Measurements from ENCODE around the gene PPARA. TPM values are rescaled to one million over a fixed set of nuclear protein-coding genes. Genes with fewer than 3 reads are reported as not detected.

Gene PPARA
- total and polyA plus RNA-seq, 9 of the 15 experiments (the other 6 are each of a cell fraction or from before 2014, with no cell fraction given) = 0.64 to 5.3 (median 3.5) TPM

GRCh38 chr22:46150034-46150654 lies at the start of gene PPARA (continued):
- no peak for TF ChIP-seq NR2C2 (CRISPR knock-in tag; IDR thresholded peaks at IDR 0.05)
- peak; percentile 64 for TF ChIP-seq NR2C2 (tag; IDR thresholded peaks at IDR 0.05)
- TF ChIP-seq CC2D1A (IDR thresholded peaks at IDR 0.05) = no peak
- peak in 1 of 2 experiments; percentile 23; a peak in 1 of 4 replicates for TF ChIP-seq SIN3A (IDR thresholded peaks at IDR 0.05; ENCODE audit: borderline replicate concordance in 2 of 2, control insufficient read depth in 1 of 2, low read depth in 2 of 2, low read length in 2 of 2)
- no peak for TF ChIP-seq NR2F6 (CRISPR knock-in tag; IDR thresholded peaks at IDR 0.05)
- no peak for TF ChIP-seq MXD1 (CRISPR knock-in tag; IDR thresholded peaks at IDR 0.05; ENCODE audit: borderline replicate concordance, poor library complexity, severe bottlenecking)
- no peak for TF ChIP-seq TAF15 (IDR thresholded peaks at IDR 0.05; ENCODE audit: low read depth, low read length)

GRCh38 chr22:46102159-46102558 lies 48.2 kb upstream of the PPARA start:
- ATAC-seq (no peak), DNase-seq (ENCODE audit: extremely low read depth in 1 of 4, low spot score in 3 of 4) (no peak), FAIRE-seq (no peak)
- Histone ChIP-seq H3K9me3 (replicated peaks; ENCODE audit: control insufficient read depth, insufficient read depth, low read depth, low read length) (no peaks in the 10 kb centered on the region), H3K4me1 (replicated peaks in 1 of 2; ENCODE audit: control insufficient read depth in 2 of 2, insufficient read depth in 2 of 2, low read length in 2 of 2) (peaks cover 0 to 33% of the 10 kb centered on the region in 2 experiments; a peak in 2 of 5 replicates), H3K36me3 (ENCODE audit: control insufficient read depth, insufficient read depth, low read length) (peaks cover 2% of the 10 kb centered on the region; the same call in 1 of the 3 replicates), H2AFZ (ENCODE audit: low read depth, low read length) (no peak overlapping the region), H3K79me2 (ENCODE audit: control insufficient read depth, insufficient read depth, low read length) (no peaks in the 10 kb centered on the region), H3K27me3 (ENCODE audit: control insufficient read depth in 2 of 2, insufficient read depth in 2 of 2, low read length in 2 of 2) (no peaks in the 10 kb centered on the region), H3K9ac (ENCODE audit: insufficient read depth in 1 of 2, low read depth in 2 of 2, low read length in 2 of 2) (no peak overlapping the region; a peak in 1 of 4 replicates), H3K4me3 (no peak overlapping the region), H4K20me1 (replicated peaks; ENCODE audit: control insufficient read depth, insufficient read depth, low read length) (no peaks in the 10 kb centered on the region), H3K27ac (ENCODE audit: extremely low read depth, low read depth, low read length) (no peak overlapping the region), H3K9me1 (ENCODE audit: control insufficient read depth, insufficient read depth, low read length) (no peaks in the 10 kb centered on the region), H3K4me2 (ENCODE audit: insufficient read depth, low read length) (no peak overlapping the region)
- in situ Hi-C loops (cut with MboI) (no loop called here), intact Hi-C loops (cut with micrococcal nuclease) (no loop called here)
- TF ChIP-seq RBFOX2 (IDR thresholded peaks at IDR 0.05; ENCODE audit: low read depth, low read length) (0 out of 2 replicates have a peak, but pooled peaks have one; percentile 30), ZNF699 (CRISPR knock-in tag; IDR thresholded peaks at IDR 0.05; ENCODE audit: insufficient replicate concordance) (no peak), POLR2G (IDR thresholded peaks at IDR 0.05; ENCODE audit: low read depth, low read length) (peak; percentile 39)
- CTCF ChIA-PET (ENCODE audit: low intra/inter-chr PET ratio) = no interaction called here
- POLR2A ChIA-PET = no interaction called here
- no TSS peak for BruUV-seq (replicated peaks)
- 79% methylated on average over 6 of the region's 11 CpGs for WGBS (ENCODE audit: insufficient coverage, low coverage, missing lambda C conversion rate)

Data from K562 (cell line).